ENCODE measurements around the gene HOXD8.

GRCh38 chr2:176140513-176141317 lies 11.2 kb downstream of the HOXD8 start:
- TF ChIP-seq CTCF (IDR thresholded peaks at IDR 0.05) (peak; percentile 42 to 97 (median 82)), POLR2AphosphoS5 (IDR thresholded peaks at IDR 0.05) (peak in 2 of 3 donors; percentile 46 to 68)
